Hematopoietic multipotent progenitor cell treated with erythropoietin and hydrocortisone succinate and interleukin-3 and kit ligand, for 6 days (in vitro differentiated cells): Measurements from ENCODE around the gene GPR160.

Experiments
- DNase-seq: peaks from one replicate; pipeline ENCODE4 v3.0.0-alpha.2; 2015

Gene GPR160

GRCh38 chr3:170128259-170128976 lies 90.6 kb downstream of the GPR160 start:
- peak; percentile 32 for DNase-seq

GRCh38 chr3:170128977-170129431 lies 91.2 kb downstream of the GPR160 start:
- peak; percentile 33 for DNase-seq

DNA sequence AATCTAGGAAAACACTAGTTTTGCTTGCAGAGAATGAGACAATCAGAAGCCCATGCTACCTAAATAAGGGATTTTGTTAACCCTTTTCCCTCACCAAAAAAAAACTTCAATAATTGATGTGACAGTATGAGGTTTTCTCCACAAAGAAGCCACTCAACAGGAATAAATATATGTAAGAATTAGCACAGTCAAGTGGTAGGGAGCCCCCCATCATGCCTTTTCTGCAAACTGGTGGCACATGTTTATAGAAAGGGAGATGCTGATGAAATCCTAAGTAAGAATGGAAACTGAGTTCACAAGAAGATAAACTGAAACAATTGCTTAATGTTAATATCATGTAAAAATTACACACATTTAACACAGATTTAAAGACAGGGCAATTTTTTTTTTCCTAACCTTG lies 92.7 kb downstream of the GPR160 start:
- no peak for DNase-seq

DNA sequence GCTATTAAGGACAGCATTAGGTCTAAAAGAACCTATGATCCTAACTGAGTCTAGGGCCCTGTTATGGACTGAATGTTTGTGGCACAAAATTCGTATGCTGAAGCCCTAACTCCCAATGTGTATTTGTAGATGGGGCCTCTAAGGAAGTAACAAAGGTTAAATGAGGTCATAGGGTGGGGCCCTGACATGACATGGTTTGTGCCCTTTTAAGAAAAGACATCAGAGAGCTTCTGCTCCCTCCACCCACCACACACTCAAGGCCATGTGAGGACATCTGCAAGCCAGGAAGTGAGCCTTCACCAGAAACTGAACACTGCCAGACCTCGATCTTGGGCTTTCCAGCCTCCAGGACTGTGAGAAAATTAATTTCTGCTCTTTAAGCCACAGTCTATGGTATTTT lies 94.5 kb downstream of the GPR160 start:
- peak; percentile 60 for DNase-seq
